Endothelial cell of umbilical vein (primary cell): ENCODE data around the gene GABRA4. TPM values are rescaled to one million over a fixed set of nuclear protein-coding genes. Genes with fewer than 3 reads are reported as not detected.

Experiments used
- BruUV-seq: library from RNA; stranded (reverse); fragments of 400-500 nt; replicated peaks from 2 replicates; lab custom pipeline; 2021; lab: Mats Ljungman, UMichigan
- CTCF ChIA-PET: fragments of 300-600, 350-600 bp; sonication (Branson Sonifier 250); formaldehyde crosslinking; loops from one replicate; lab custom pipeline; 2021; ENCODE audit warnings: antibody characterized with exemption, inconsistent platforms; lab: Charles Lee
- POLR2A ChIA-PET: fragments of 300-600, 350-600 bp; sonication (Branson Sonifier 250); formaldehyde crosslinking; loops from one replicate; lab custom pipeline; 2021; ENCODE audit warnings: antibody characterized with exemption, inconsistent platforms; lab: Charles Lee
- DNase-seq: peaks from one replicate; pipeline ENCODE4 v3.0.0-alpha.2; 2011; ENCODE audit warnings: low read depth, low spot score
- FAIRE-seq: peaks from 2 replicates; lab custom pipeline; 2011; peaks lifted over from hg19 to GRCh38; lab: Jason Lieb, UNC
- H2AFZ ChIP-seq: 2 replicates; pipeline ENCODE4 v1.6.0; 2012; ENCODE audit warnings: low read depth, low read length, control low read depth, inconsistent platforms
- H3K27ac ChIP-seq: 2 replicates; pipeline ENCODE4 v1.5.1; 2011; ENCODE audit warnings: low read depth, mild to moderate bottlenecking, control low read depth, low read length, moderate library complexity; ENCODE audit not compliant: insufficient read depth
- H3K27me3 ChIP-seq, 2 experiments: 2 replicates each; pipeline versions ENCODE4 v1.6.0 to v1.6.1; 2011; ENCODE audit warnings: low read length in 2 of 2, mixed read lengths in 1 of 2; ENCODE audit not compliant: control insufficient read depth in 2 of 2, insufficient read depth in 2 of 2
- H3K36me3 ChIP-seq, 2 experiments: 2 replicates in 1 of 2; 3 replicates in 1 of 2; pipeline ENCODE4 v1.5.1; 2011; ENCODE audit warnings: low read length in 2 of 2, mild to moderate bottlenecking in 1 of 2, moderate library complexity in 1 of 2; ENCODE audit not compliant: control insufficient read depth in 2 of 2, insufficient read depth in 2 of 2; ENCODE audit errors: extremely low read depth in 1 of 2
- H3K4me1 ChIP-seq: 3 replicates; pipeline ENCODE4 v1.5.1; 2011; ENCODE audit warnings: mild to moderate bottlenecking, low read length; ENCODE audit not compliant: control insufficient read depth, insufficient read depth; ENCODE audit errors: extremely low read depth
- H3K4me2 ChIP-seq: 2 replicates; pipeline ENCODE4 v1.6.1; 2011; ENCODE audit warnings: low read length, control low read depth, mixed read lengths; ENCODE audit not compliant: insufficient read depth
- H3K4me3 ChIP-seq, 3 experiments: fragments of 200-600 bp in 1 of 3; sonication (generic), shearing (Covaris generic) in 1 of 3; replicated peaks in 1 of 3; 2 replicates each; pipeline ENCODE4 v1.5.1; 2011 to 2016; ENCODE audit warnings: control low read depth in 3 of 3, low read length in 3 of 3, mild to moderate bottlenecking in 2 of 3, inconsistent platforms in 1 of 3, low read depth in 1 of 3, moderate library complexity in 1 of 3; ENCODE audit not compliant: insufficient read depth in 1 of 3
- H3K79me2 ChIP-seq: 2 replicates; pipeline ENCODE4 v1.6.0; 2012; ENCODE audit warnings: low read length, inconsistent platforms; ENCODE audit not compliant: control insufficient read depth, insufficient read depth
- H3K9ac ChIP-seq: replicated peaks from 2 replicates; pipeline ENCODE3; 2011; ENCODE audit warnings: low read length, control low read depth; ENCODE audit not compliant: insufficient read depth; ENCODE audit errors: extremely low read depth
- H3K9me1 ChIP-seq: replicated peaks from 3 replicates; pipeline ENCODE4 v1.6.0; 2011; ENCODE audit warnings: mild to moderate bottlenecking, low read length; ENCODE audit not compliant: control insufficient read depth, insufficient read depth; ENCODE audit errors: extremely low read depth
- H3K9me3 ChIP-seq: replicated peaks from 2 replicates; pipeline ENCODE4 v1.5.1; 2012; ENCODE audit warnings: low read length, inconsistent platforms; ENCODE audit not compliant: control insufficient read depth, insufficient read depth
- H4K20me1 ChIP-seq: replicated peaks from 2 replicates; pipeline ENCODE3; 2011; ENCODE audit warnings: mild to moderate bottlenecking, low read length; ENCODE audit not compliant: control insufficient read depth, insufficient read depth; ENCODE audit errors: extremely low read depth
- CTCF ChIP-seq, 2 donors: IDR thresholded peaks; 1 replicate in 1 of 2; 2 replicates in 1 of 2; pipeline ENCODE4 v1.5.1; 2011; ENCODE audit warnings: low read length in 2 of 2, mild to moderate bottlenecking in 2 of 2, moderate library complexity in 2 of 2, control low read depth in 1 of 2, inconsistent platforms in 1 of 2, low read depth in 1 of 2; ENCODE audit not compliant: insufficient read depth in 1 of 2; ENCODE audit errors: extremely low read depth in 1 of 2
- EZH2 ChIP-seq: IDR thresholded peaks from 2 replicates; pipeline ENCODE4 v1.6.1; 2012; ENCODE audit warnings: borderline replicate concordance, low read depth, mild to moderate bottlenecking, moderate library complexity, low read length, inconsistent platforms; ENCODE audit not compliant: severe bottlenecking
- FOS ChIP-seq: IDR thresholded peaks from 2 replicates; pipeline ENCODE4 v1.6.1; 2011; ENCODE audit warnings: mild to moderate bottlenecking, low read length, moderate library complexity, borderline replicate concordance; ENCODE audit not compliant: insufficient read depth
- GATA2 ChIP-seq: IDR thresholded peaks from 2 replicates; pipeline ENCODE4 v1.7.0; 2011; ENCODE audit warnings: low read depth, mild to moderate bottlenecking, moderate library complexity, mixed read lengths, low read length; ENCODE audit not compliant: insufficient read length, insufficient read depth
- JUN ChIP-seq: IDR thresholded peaks from 2 replicates; pipeline ENCODE4 v1.6.1; 2011; ENCODE audit warnings: borderline replicate concordance, low read depth; ENCODE audit not compliant: insufficient read length, insufficient read depth
- MAX ChIP-seq: IDR thresholded peaks from 2 replicates; pipeline ENCODE4 v1.6.1; 2011; ENCODE audit not compliant: insufficient read depth, insufficient read length
- MYC ChIP-seq: IDR thresholded peaks from one replicate; pipeline ENCODE4 v1.6.1; 2011; ENCODE audit warnings: mild to moderate bottlenecking, low read depth, low read length
- POLR2A ChIP-seq: IDR thresholded peaks from 2 replicates; pipeline ENCODE4 v1.6.1; 2012; ENCODE audit warnings: low read depth, mild to moderate bottlenecking, control low read depth, low read length
- POLR2AphosphoS5 ChIP-seq: IDR thresholded peaks from 2 replicates; pipeline ENCODE4 v1.6.1; 2012; ENCODE audit warnings: low read depth, mild to moderate bottlenecking, control low read depth, low read length, moderate library complexity; ENCODE audit not compliant: insufficient read depth
- dilution Hi-C: fragments of 300-500 bp; cut with MboI; formaldehyde crosslinking; loops from one replicate; pipeline ENCODE4 v1.15.0; 2019; ENCODE audit warnings: low sequenced_read_pairs; ENCODE audit not compliant: extremely low pct_ligation_motif_present
- intact Hi-C: fragments of 100-400 bp; cut with micrococcal nuclease; formaldehyde crosslinking; loops from one replicate; pipeline ENCODE4 v1.10.0; 2022
- polyA plus RNA-seq, 4 experiments: library from polyadenylated mRNA; depleted of rRNA in 3 of 4; stranded (reverse) in 3 of 4; unstranded in 1 of 4; fragments of >200 nt; gene quantifications; 2 replicates each; pipeline versions ENCODE4 v1.2.1 to v1.2.3, GENCODE V29; 2011 to 2012; ENCODE audit warnings: missing spikeins in 1 of 4
- total RNA-seq: library from RNA; stranded (reverse); gene quantifications from 2 replicates; pipeline ENCODE4 v1.2.3, GENCODE V29; 2021

The GABRA4 gene
- total and polyA plus RNA-seq, 2 donors (not counting 3 experiments of a cell fraction or from before 2014, with no cell fraction given): not detected

DNA sequence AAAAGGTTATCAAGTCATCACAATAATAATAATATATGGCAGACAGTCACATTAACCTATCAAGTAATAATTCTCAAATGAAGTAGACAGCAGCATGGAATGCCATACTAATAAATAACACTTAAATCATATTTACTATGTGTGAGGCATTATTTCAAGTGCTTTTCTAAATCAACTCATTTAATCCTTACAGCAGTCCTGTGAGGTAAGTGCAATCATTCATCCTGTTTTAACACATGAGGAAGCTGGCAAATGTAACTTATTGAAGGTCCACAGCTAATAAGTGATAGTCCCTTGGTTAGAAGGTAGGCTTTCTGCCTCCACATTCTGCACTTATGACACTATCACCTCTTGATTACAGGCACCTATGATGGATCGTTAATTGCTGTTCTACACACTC is 24.5 kb downstream of the GABRA4 start:
- H3K36me3 ChIP-seq: no peaks in the 10 kb centered on the region
- dilution Hi-C loops (no loop called here), intact Hi-C loops (no loop called here)
- no peak overlapping the region for H3K4me2 ChIP-seq
- H3K9me1 ChIP-seq: no peaks in the 10 kb centered on the region
- DNase-seq (no peak), FAIRE-seq (no peak)
- H3K9ac ChIP-seq: no peak overlapping the region
- no peak overlapping the region for H3K4me3 ChIP-seq
- POLR2A ChIA-PET: no interaction called here
- H3K27ac ChIP-seq: no peak overlapping the region
- no peaks in the 10 kb centered on the region for H4K20me1 ChIP-seq
- H3K9me3 ChIP-seq: no peaks in the 10 kb centered on the region
- H3K4me1 ChIP-seq: no peaks in the 10 kb centered on the region
- TF ChIP-seq POLR2AphosphoS5 (no peak), CTCF (IDR thresholded peaks at IDR 0.05; ENCODE audit: extremely low read depth in 1 of 2, insufficient read depth in 1 of 2, low read depth in 1 of 2, low read length in 2 of 2) (no peak), EZH2 (no peak), POLR2A (no peak), FOS (no peak), JUN (no peak), MYC (no peak), MAX (no peak), GATA2 (no peak)
- no peaks in the 10 kb centered on the region for H3K79me2 ChIP-seq
- no peak overlapping the region for H2AFZ ChIP-seq
- CTCF ChIA-PET: interaction anchor here (1.3 to 1.5 kb wide), 2 partner anchors 20 to 154 kb away, joined by 3 to 6 read pairs; no protein-coding TSS in a partner anchor
- no TSS peak for BruUV-seq
- no peaks in the 10 kb centered on the region for H3K27me3 ChIP-seq
